Measurements from ENCODE around the gene ANK3. TPM values are rescaled to one million over a fixed set of nuclear protein-coding genes. Genes with fewer than 3 reads are reported as not detected.
A peak's percentile ranks its signal among the peaks of the same experiment; 100 is the strongest.

ANK3 gene
- total and polyA plus RNA-seq, 2 experiments from 2014 or later, result 46.5 to 85.2 TPM

DNA sequence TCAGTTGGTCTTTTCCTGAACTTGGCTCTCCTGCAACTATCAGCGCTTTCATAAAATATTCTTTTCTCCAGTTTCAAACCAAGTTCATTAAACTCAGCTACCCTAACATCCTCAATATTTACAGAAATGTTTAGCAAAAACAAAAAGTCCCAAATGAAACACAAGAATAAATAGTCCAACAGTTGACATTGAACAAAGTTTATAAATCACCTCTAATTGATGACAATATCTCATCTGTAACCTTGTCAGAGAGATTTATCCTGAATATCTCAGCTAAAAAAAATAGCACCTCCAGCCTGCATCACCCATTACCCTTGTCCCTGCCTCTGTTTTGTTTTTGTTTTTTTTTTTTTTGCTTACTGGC lies 76.1 kb downstream of the ANK3 start:
- peaks cover 10% of the 10 kb centered on the region; the same call in 2 of the 3 replicates for H3K4me1 Mint-ChIP-seq
- no peaks in the 10 kb centered on the region for H3K9me3 Mint-ChIP-seq
- ATAC-seq, result no peak
- Histone ChIP-seq H3K27me3 (ENCODE audit: insufficient read depth) (no peaks in the 10 kb centered on the region), H3K27ac (ENCODE audit: low read depth) (no peak overlapping the region), H3K4me3 (no peak overlapping the region), H3K79me2 (replicated peaks; ENCODE audit: insufficient read depth) (no peaks in the 10 kb centered on the region), H3F3A (replicated peaks; ENCODE audit: low read depth) (no peaks in the 10 kb centered on the region), H3K4me1 (ENCODE audit: insufficient read depth) (peaks cover 11% of the 10 kb centered on the region; the same call in 1 of the 2 replicates), H4K20me1 (replicated peaks; ENCODE audit: insufficient read depth) (peaks cover 6% of the 10 kb centered on the region; the same call in 1 of the 2 replicates), H3K4me2 (no peak overlapping the region), H3K36me3 (ENCODE audit: insufficient read depth) (no peaks in the 10 kb centered on the region), H2AFZ (no peak overlapping the region), H3K9me2 (ENCODE audit: insufficient read depth) (no peaks in the 10 kb centered on the region; the same call in none of the 2 replicates)
- no peaks in the 10 kb centered on the region for H3K27me3 Mint-ChIP-seq (ENCODE audit: insufficient read depth, low read depth, poor library complexity)
- no peak overlapping the region for H3K4me3 Mint-ChIP-seq
- no peaks in the 10 kb centered on the region for H3K36me3 Mint-ChIP-seq (ENCODE audit: low read depth)
- no peak overlapping the region for H3K27ac Mint-ChIP-seq
- no peak for TF ChIP-seq CREB1 (CRISPR knock-in tag; IDR thresholded peaks at IDR 0.05; ENCODE audit: low read depth)
- no peak for TF ChIP-seq EZH2phosphoT487 (IDR thresholded peaks at IDR 0.05; ENCODE audit: unreplicated experiment)
- TF ChIP-seq JUNB (IDR thresholded peaks at IDR 0.05; ENCODE audit: unreplicated experiment), result no peak
- no peak for DNase-seq (ENCODE audit: low spot score)

- Histone ChIP-seq H3K9me2 (ENCODE audit: insufficient read depth) (no peaks in the 10 kb centered on the region; the same call in none of the 2 replicates), H3K79me2 (replicated peaks; ENCODE audit: insufficient read depth) (no peaks in the 10 kb centered on the region), H2AFZ (no peak overlapping the region), H3K36me3 (ENCODE audit: insufficient read depth) (no peaks in the 10 kb centered on the region), H3K4me1 (ENCODE audit: insufficient read depth) (peaks cover 11% of the 10 kb centered on the region; the same call in 1 of the 2 replicates), H3K4me3 (no peak overlapping the region), H3K27me3 (ENCODE audit: insufficient read depth) (no peaks in the 10 kb centered on the region), H3F3A (replicated peaks; ENCODE audit: low read depth) (no peaks in the 10 kb centered on the region), H3K4me2 (no peak overlapping the region), H3K27ac (ENCODE audit: low read depth) (no peak overlapping the region), H4K20me1 (replicated peaks; ENCODE audit: insufficient read depth) (peaks cover 6% of the 10 kb centered on the region; the same call in 1 of the 2 replicates)
- Mint-ChIP-seq H3K36me3 (ENCODE audit: low read depth) (no peaks in the 10 kb centered on the region), H3K27ac (0 out of 2 replicates have a peak overlapping the region, but pooled peaks have one; percentile 21), H3K27me3 (ENCODE audit: insufficient read depth, low read depth, poor library complexity) (no peaks in the 10 kb centered on the region), H3K4me1 (peaks cover 10% of the 10 kb centered on the region; the same call in 2 of the 3 replicates), H3K4me3 (no peak overlapping the region), H3K9me3 (no peaks in the 10 kb centered on the region)
- DNase-seq (ENCODE audit: low spot score), result no peak
- TF ChIP-seq POLR2AphosphoS5 (IDR thresholded peaks at IDR 0.05; ENCODE audit: low read depth) (no peak), CREB1 (CRISPR knock-in tag; IDR thresholded peaks at IDR 0.05; ENCODE audit: low read depth) (no peak), JUNB (IDR thresholded peaks at IDR 0.05; ENCODE audit: unreplicated experiment) (no peak), ZNF462 (CRISPR knock-in tag; IDR thresholded peaks at IDR 0.05) (no peak), EZH2 (IDR thresholded peaks at IDR 0.05; ENCODE audit: low read depth, unreplicated experiment) (no peak)
- TF ChIP-seq, protein P1, sequence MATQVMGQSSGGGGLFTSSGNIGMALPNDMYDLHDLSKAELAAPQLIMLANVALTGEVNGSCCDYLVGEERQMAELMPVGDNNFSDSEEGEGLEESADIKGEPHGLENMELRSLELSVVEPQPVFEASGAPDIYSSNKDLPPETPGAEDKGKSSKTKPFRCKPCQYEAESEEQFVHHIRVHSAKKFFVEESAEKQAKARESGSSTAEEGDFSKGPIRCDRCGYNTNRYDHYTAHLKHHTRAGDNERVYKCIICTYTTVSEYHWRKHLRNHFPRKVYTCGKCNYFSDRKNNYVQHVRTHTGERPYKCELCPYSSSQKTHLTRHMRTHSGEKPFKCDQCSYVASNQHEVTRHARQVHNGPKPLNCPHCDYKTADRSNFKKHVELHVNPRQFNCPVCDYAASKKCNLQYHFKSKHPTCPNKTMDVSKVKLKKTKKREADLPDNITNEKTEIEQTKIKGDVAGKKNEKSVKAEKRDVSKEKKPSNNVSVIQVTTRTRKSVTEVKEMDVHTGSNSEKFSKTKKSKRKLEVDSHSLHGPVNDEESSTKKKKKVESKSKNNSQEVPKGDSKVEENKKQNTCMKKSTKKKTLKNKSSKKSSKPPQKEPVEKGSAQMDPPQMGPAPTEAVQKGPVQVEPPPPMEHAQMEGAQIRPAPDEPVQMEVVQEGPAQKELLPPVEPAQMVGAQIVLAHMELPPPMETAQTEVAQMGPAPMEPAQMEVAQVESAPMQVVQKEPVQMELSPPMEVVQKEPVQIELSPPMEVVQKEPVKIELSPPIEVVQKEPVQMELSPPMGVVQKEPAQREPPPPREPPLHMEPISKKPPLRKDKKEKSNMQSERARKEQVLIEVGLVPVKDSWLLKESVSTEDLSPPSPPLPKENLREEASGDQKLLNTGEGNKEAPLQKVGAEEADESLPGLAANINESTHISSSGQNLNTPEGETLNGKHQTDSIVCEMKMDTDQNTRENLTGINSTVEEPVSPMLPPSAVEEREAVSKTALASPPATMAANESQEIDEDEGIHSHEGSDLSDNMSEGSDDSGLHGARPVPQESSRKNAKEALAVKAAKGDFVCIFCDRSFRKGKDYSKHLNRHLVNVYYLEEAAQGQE (IDR thresholded peaks at IDR 0.05; ENCODE audit: unreplicated experiment), result no peak
- ATAC-seq, result no peak
Observed at GRCh38 chr10:60312818-60313588, 76.7 kb downstream of the ANK3 start.

Measured in GM23338 (cell line).